Common myeloid progenitor, CD34-positive (primary cell): ENCODE results near the gene PRKCSH.
A peak's percentile ranks its signal among the peaks of the same experiment; 100 is the strongest.

ENCODE experiments used
- CTCF ChIA-PET: fragments of 350-600 bp; sonication (Branson Sonifier 250); formaldehyde crosslinking; loops from one replicate; lab custom pipeline; 2021; ENCODE audit warnings: antibody characterized with exemption; lab: Charles Lee
- POLR2A ChIA-PET: fragments of 350-600 bp; sonication (Branson Sonifier 250); formaldehyde crosslinking; loops from one replicate; lab custom pipeline; 2021; ENCODE audit warnings: antibody characterized with exemption; lab: Charles Lee
- DNase-seq, 3 donors: peaks; one replicate each; pipeline versions ENCODE4 v3.0.0 to v3.0.0-alpha.2; 2013
- H3K27ac ChIP-seq, 2 experiments: 1 replicate in 1 of 2; 2 replicates in 1 of 2; pipeline ENCODE4 v1.7.0; 2013; ENCODE audit warnings: inconsistent platforms in 2 of 2, low read length in 2 of 2, mild to moderate bottlenecking in 2 of 2, low read depth in 1 of 2, moderate library complexity in 1 of 2; ENCODE audit not compliant: severe bottlenecking in 2 of 2, insufficient read depth in 1 of 2, poor library complexity in 1 of 2
- H3K27me3 ChIP-seq, 5 experiments: replicated peaks in 2 of 5; 1 replicate in 3 of 5; 2 replicates in 2 of 5; pipeline versions ENCODE4 v1.6.1 to v1.7.0; 2013; ENCODE audit warnings: low read length in 4 of 5, mild to moderate bottlenecking in 2 of 5, moderate library complexity in 2 of 5, inconsistent platforms in 1 of 5; ENCODE audit not compliant: insufficient read depth in 5 of 5, control insufficient read depth in 4 of 5
- H3K36me3 ChIP-seq, 4 experiments: 1 replicate in 2 of 4; 2 replicates in 2 of 4; pipeline versions ENCODE4 v1.6.1 to v1.7.0; 2013; ENCODE audit warnings: low read length in 3 of 4, control low read depth in 1 of 4, mild to moderate bottlenecking in 1 of 4; ENCODE audit not compliant: control insufficient read depth in 4 of 4, insufficient read depth in 4 of 4
- H3K4me1 ChIP-seq, 4 experiments: 1 replicate in 3 of 4; 2 replicates in 1 of 4; pipeline versions ENCODE4 v1.6.1 to v1.7.1; 2013; ENCODE audit warnings: low read length in 3 of 4, mild to moderate bottlenecking in 3 of 4, control low read depth in 1 of 4, inconsistent platforms in 1 of 4, moderate library complexity in 1 of 4; ENCODE audit not compliant: control insufficient read depth in 4 of 4, insufficient read depth in 4 of 4; ENCODE audit errors: control extremely low read depth in 1 of 4
- H3K4me3 ChIP-seq, 7 experiments: 1 replicate in 4 of 7; 2 replicates in 3 of 7; pipeline versions ENCODE4 v1.5.1 to v1.7.0; 2013; ENCODE audit warnings: mild to moderate bottlenecking in 7 of 7, low read length in 6 of 7, moderate library complexity in 6 of 7, inconsistent platforms in 2 of 7, low read depth in 2 of 7, control low read depth in 1 of 7; ENCODE audit not compliant: insufficient read depth in 4 of 7, control insufficient read depth in 1 of 7; ENCODE audit errors: extremely low read depth in 1 of 7
- H3K9me3 ChIP-seq, 5 experiments: 1 replicate in 4 of 5; 2 replicates in 1 of 5; pipeline versions ENCODE4 v1.6.1 to v1.7.1; 2013; ENCODE audit warnings: low read length in 4 of 5, mild to moderate bottlenecking in 2 of 5, inconsistent platforms in 1 of 5, low read depth in 1 of 5, moderate library complexity in 1 of 5; ENCODE audit not compliant: control insufficient read depth in 4 of 5, insufficient read depth in 2 of 5; ENCODE audit errors: control extremely low read depth in 1 of 5
- WGBS: methylation state at CpG from one replicate; pipeline ENCODE4 v1.1.5; 2013; ENCODE audit not compliant: insufficient coverage; 5-methylcytosine and 5-hydroxymethylcytosine counted together

Gene PRKCSH

GRCh38 chr19:11410682-11411081 is 24.8 kb upstream of the PRKCSH start:
- peaks cover 0 to 17% (median 7%) of the 10 kb centered on the region in 5 experiments for H3K27me3 ChIP-seq
- H3K4me1 ChIP-seq, result peaks cover 0 to 3% (median 0%) of the 10 kb centered on the region in 4 experiments
- H3K9me3 ChIP-seq, result no peaks in the 10 kb centered on the region
- H3K27ac ChIP-seq, result no peak overlapping the region
- CTCF ChIA-PET, result interaction anchor here (1.0 to 1.1 kb wide), 2 partner anchors 12 to 33 kb away, joined by 3 to 4 read pairs; no protein-coding TSS in a partner anchor
- POLR2A ChIA-PET, result no interaction called here
- H3K4me3 ChIP-seq, result no peak overlapping the region
- H3K36me3 ChIP-seq, result no peaks in the 10 kb centered on the region
- WGBS, result 100% methylated on average over 3 of the region's 8 CpGs
- DNase-seq, result no peak

- Histone ChIP-seq H3K9me3 (no peaks in the 10 kb centered on the region), H3K27ac (no peak overlapping the region), H3K4me3 (no peak overlapping the region), H3K36me3 (no peaks in the 10 kb centered on the region), H3K4me1 (peaks cover 0 to 9% (median 6%) of the 10 kb centered on the region in 4 experiments), H3K27me3 (peaks cover 0 to 42% (median 15%) of the 10 kb centered on the region in 5 experiments)
- 100% methylated on average over 2 of the region's 2 CpGs for WGBS
- no peak for DNase-seq
- ChIA-PET POLR2A (no interaction called here), CTCF (interaction anchor here (1.2 kb wide), 1 partner anchor 16 kb away, joined by 3 read pairs; no protein-coding TSS in a partner anchor)
Measured at GRCh38 chr19:11414544-11414943, 20.9 kb upstream of the PRKCSH start.

GRCh38 chr19:11416346-11417052 is 18.9 kb upstream of the PRKCSH start:
- no peak for DNase-seq
- Histone ChIP-seq H3K4me3 (no peak overlapping the region), H3K4me1 (peaks cover 0 to 25% (median 19%) of the 10 kb centered on the region in 4 experiments), H3K27ac (no peak overlapping the region), H3K9me3 (no peaks in the 10 kb centered on the region), H3K36me3 (no peaks in the 10 kb centered on the region), H3K27me3 (peaks cover 0 to 62% (median 26%) of the 10 kb centered on the region in 5 experiments)
- ChIA-PET POLR2A (no interaction called here), CTCF (interaction anchor here (1.3 to 2.1 kb wide), 2 partner anchors 9 to 36 kb away, joined by 3 to 6 read pairs; no protein-coding TSS in a partner anchor)
- WGBS, result 99% methylated on average over 10 of the region's 17 CpGs

GRCh38 chr19:11418094-11418548 is 17.3 kb upstream of the PRKCSH start:
- WGBS, result 7% methylated on average over 11 of the region's 16 CpGs
- Histone ChIP-seq H3K27ac (no peak overlapping the region), H3K36me3 (no peaks in the 10 kb centered on the region), H3K9me3 (no peaks in the 10 kb centered on the region), H3K4me1 (peaks cover 0 to 41% (median 33%) of the 10 kb centered on the region in 4 experiments), H3K27me3 (peaks cover 0 to 78% (median 35%) of the 10 kb centered on the region in 5 experiments), H3K4me3 (peak overlapping the region in 1 of 7 experiments; percentile 4)
- DNase-seq, result no peak
- ChIA-PET POLR2A (no interaction called here), CTCF (interaction anchor here (1.0 to 3.9 kb wide), 3 partner anchors 11 to 44 kb away, joined by 3 to 34 read pairs (median 4); partner anchors contain the start of genes EPOR and SWSAP1)

GRCh38 chr19:11418549-11419506 is 16.6 kb upstream of the PRKCSH start, which contains the start of gene RGL3:
Gene RGL3 (minus strand): TSS chr19:11419314. CDS start chr19:11419278, 36 bp downstream.
- Histone ChIP-seq H3K9me3 (no peaks in the 10 kb centered on the region), H3K4me3 (peak within 1 kb of the TSS in 1 of 7 experiments; percentile 50), H3K36me3 (no peaks in the 10 kb centered on the region), H3K27ac (no peak within 1 kb of the TSS), H3K4me1 (peaks cover 0 to 45% (median 36%) of the 10 kb centered on the region in 4 experiments), H3K27me3 (peaks cover 0 to 85% (median 41%) of the 10 kb centered on the region in 5 experiments)
- WGBS, result 8% methylated on average over 62 of the region's 72 CpGs
- ChIA-PET CTCF (interaction anchor here (1.4 to 3.9 kb wide), 4 partner anchors 15 to 45 kb away, joined by 4 to 34 read pairs (median 4); partner anchors contain the start of genes EPOR and SWSAP1), POLR2A (interaction anchor here (0.6 kb wide), 1 partner anchor 1260 kb away, joined by 4 read pairs; no protein-coding TSS in a partner anchor)
- no peak for DNase-seq
